NT2/D1 (cell line): ENCODE results near the gene ASB14.

ENCODE experiments used
- SUZ12 ChIP-seq: IDR thresholded peaks from 2 replicates; pipeline ENCODE4 v1.6.1; 2011; ENCODE audit not compliant: insufficient read length, insufficient read depth; ENCODE audit errors: extremely low read depth
- YY1 ChIP-seq: IDR thresholded peaks from 2 replicates; pipeline ENCODE4 v1.6.1; 2011; ENCODE audit not compliant: insufficient read length, insufficient read depth
- ZNF274 ChIP-seq: IDR thresholded peaks from 2 replicates; pipeline ENCODE4 v1.6.1; 2011; ENCODE audit warnings: mild to moderate bottlenecking, low read depth, low read length

GRCh38 chr3:57292159-57292896 lies at the start of gene ASB14:
- no peak for TF ChIP-seq YY1
- TF ChIP-seq ZNF274, result no peak
- TF ChIP-seq SUZ12, result no peak
